HFF-Myc (cell line): ENCODE data around the gene HOXB3.

Source experiments
- DNase-seq: peaks from one replicate; pipeline ENCODE4 v3.0.0-alpha.2; 2011; ENCODE audit warnings: low read depth; ENCODE audit errors: extremely low read depth
- H3K4me3 ChIP-seq: replicated peaks from 2 replicates; pipeline ENCODE4 v1.5.1; 2011; ENCODE audit warnings: low read depth, mild to moderate bottlenecking, control low read depth, low read length
- TF ChIP-seq, protein P1 (sequence below): IDR thresholded peaks from 2 replicates; pipeline ENCODE4 v1.5.1; 2012; ENCODE audit warnings: mild to moderate bottlenecking, low read depth, low read length, control low read depth; ENCODE audit errors: missing control alignments

The HOXB3 gene

DNA sequence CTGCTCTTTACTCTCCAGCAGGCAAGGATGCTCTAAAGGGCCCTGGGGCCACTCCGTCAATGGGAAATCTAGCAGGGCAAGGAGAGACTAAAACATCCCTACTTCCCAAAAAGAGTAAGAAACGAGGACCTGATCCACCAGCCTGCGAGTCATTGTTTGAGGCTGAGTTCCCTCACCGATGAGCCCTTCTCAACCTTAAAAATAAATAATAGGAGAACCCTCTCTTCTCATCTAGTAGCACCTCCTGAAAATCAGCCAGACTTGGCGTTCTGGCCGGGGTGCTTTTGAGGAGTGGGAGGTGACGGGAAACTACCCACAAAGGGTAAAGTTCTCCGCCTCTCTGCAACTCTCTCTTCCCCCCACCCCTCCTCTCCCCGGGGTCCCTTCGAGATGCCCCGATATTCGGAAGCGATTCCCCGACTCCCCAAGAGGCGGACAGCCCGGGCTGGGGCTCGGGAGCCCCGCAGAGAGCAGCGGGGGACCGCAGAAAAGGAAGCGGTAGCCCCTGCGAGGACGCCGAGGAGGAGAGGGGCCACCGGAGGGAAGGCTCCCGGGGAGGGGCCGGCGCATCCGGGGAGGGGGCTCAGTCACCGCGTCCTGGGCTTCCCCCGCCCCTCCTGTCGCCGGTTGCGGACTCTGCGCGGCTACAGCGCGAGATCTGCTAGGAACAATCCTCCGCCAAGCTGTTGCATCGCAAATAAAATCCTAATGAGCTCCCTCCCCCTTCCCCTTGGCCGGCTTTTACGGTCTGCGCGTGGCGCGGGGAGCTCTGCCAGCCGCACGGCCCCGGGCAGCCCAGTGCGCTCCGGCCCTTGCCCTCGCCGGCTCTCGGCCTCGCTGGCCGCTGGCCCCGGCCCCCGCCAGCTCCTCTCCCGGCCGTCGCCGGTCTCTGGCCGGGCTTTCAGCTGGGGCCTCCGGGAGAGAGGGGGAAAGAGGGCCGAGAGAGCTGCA, 34.8 kb upstream of the HOXB3 start:
- DNase-seq = no peak
- no peak overlapping the region for H3K4me3 ChIP-seq
- TF ChIP-seq, protein P1, sequence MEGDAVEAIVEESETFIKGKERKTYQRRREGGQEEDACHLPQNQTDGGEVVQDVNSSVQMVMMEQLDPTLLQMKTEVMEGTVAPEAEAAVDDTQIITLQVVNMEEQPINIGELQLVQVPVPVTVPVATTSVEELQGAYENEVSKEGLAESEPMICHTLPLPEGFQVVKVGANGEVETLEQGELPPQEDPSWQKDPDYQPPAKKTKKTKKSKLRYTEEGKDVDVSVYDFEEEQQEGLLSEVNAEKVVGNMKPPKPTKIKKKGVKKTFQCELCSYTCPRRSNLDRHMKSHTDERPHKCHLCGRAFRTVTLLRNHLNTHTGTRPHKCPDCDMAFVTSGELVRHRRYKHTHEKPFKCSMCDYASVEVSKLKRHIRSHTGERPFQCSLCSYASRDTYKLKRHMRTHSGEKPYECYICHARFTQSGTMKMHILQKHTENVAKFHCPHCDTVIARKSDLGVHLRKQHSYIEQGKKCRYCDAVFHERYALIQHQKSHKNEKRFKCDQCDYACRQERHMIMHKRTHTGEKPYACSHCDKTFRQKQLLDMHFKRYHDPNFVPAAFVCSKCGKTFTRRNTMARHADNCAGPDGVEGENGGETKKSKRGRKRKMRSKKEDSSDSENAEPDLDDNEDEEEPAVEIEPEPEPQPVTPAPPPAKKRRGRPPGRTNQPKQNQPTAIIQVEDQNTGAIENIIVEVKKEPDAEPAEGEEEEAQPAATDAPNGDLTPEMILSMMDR = no peak

DNA sequence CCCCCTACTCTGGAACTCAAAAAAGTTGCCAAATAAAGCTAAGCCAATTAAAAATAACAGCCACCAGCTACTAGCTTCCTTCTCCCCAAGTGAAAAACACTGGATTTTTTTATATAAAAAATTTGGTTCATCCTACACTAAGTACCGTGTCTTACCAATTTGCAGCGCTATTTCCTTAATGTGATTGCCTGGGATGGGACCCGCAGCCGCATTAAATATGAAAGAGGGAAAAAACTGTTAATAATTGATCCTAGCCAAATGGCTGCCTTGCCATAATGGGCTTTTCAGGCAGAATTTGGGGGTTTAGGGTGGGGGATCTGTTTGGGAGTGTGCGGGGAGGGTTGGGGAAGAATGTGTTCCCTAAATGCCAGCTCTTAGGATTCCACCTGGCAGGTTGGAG, 34.1 kb upstream of the HOXB3 start:
- DNase-seq = no peak
- no peak overlapping the region for H3K4me3 ChIP-seq
- TF ChIP-seq, protein P1 = no peak

DNA sequence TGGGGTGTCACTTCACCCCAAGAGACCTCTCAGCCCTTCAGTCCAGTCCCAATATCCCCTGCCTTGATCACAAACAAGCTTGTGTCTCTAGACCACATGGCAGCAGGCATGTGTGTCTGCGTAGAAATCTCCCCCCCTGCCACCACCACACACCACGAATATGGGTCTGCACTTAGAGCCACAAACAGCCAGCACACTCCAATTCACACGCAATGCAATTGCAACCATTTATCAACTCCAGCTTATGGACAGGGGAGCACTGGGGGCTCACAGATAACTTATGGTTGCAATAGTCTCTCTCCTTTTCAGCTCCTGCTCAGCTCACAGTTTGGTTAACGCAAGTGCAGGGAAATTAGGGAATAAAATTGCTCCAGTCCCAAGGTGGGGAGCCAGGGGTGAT, 33.5 kb upstream of the HOXB3 start:
- DNase-seq = no peak
- H3K4me3 ChIP-seq = no peak overlapping the region

DNA sequence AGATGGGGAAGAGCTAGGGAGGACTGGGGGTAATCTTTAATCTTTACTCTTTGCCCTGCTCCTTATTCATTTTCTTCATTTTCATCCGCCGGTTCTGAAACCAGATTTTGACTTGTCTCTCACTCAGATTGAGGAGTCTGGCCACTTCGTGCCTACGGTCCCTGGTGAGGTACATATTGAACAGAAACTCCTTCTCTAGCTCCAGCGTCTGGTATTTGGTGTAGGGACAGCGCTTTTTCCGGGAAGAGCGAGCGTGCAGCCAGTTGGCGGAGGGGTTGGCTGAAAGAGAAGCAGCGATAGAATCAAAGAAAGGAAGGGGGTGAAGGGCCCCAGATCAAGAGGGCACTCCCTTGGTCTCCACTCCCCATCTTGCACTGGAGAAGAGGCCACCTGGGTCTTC, 32.8 kb upstream of the HOXB3 start:
- no peak overlapping the region for H3K4me3 ChIP-seq
- TF ChIP-seq, protein P1 = no peak
- DNase-seq = no peak

More for the DNA sequence above, 33.5 kb upstream of the HOXB3 start:
- TF ChIP-seq, protein P1 = no peak

DNA sequence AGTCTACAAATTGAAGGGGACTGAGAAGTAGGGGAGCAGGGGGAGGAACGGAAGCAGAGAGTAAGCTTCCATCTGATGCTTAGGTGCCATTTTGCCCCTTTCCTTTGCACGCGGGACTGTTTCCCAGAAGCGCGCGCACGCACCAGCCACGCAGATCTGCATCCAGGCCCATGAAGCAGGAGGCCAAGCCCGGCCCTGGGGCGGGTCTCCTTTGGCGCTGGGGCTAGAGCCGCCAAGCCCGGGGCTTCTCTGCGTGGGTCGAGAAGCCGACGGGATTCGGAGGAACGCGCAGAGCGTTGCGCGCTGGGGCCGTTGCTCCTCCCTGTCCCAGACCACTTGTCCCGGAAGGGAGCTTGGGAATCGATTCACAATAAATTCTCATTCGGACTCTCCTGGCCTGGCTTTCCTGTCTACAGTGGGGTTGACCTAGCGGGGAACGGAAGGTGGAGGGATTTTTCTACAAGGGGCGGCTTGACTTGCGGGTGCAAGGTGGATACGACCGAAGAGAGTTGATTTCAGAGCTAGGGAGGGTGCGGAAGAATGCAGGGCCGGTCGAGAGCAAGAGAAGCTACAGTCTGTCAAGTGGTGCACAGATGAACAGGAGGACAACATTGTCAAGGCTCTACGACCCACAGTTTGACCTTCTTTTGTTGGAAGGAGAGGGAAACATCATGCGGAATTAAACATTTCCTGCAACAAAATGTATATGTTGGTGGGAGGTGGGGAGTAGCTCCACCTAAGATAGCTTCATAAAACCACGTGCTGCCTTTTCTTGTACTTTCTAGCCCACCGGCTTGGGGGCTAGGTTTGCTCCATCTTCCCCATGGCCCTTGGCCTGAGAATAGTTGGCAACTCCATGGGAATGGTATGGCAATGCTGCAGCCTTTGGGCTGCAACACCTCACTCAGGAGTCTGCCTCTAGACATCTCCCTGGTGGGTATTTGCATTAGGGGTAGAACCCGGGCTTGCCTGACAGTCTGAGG, 31.7 kb upstream of the HOXB3 start:
- DNase-seq = no peak
- TF ChIP-seq, protein P1 = no peak
- H3K4me3 ChIP-seq = no peak overlapping the region

DNA sequence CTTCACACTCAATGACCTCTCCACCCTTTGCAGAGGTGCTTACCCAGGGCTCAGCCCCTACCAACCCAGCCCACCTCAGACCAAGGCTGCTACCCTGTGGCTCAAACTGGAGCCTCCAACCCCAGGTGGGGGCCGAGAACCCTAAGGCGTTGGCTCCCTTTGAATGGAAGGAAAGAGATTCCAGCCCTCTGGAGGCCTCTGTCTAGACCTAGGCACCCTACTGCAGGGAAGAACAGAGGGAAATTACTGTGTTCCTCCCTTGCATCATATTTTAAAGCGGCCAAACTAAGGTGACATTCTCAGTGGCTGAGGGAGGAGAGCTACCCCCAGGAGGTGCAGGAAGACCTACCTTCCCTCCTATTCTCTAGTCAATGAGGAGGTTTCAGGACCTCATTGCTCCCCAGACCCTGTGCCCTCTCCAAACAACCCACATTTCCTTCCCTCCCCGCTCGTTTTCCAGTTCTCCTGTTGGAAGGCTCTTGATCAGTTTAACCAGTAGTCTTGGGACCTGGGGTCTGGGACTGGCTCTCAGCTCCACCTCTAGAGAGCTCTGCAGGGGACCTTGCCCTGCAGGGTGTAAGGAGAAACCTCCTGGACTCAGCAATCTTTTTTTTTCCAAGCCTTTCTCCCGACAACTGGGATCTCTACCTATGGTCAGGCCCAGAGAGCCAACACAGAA, 30.6 kb upstream of the HOXB3 start:
- DNase-seq = no peak
- TF ChIP-seq, protein P1 = no peak
- no peak overlapping the region for H3K4me3 ChIP-seq
